ENCODE data around the gene CAPN2.
A peak's percentile ranks its signal among the peaks of the same experiment; 100 is the strongest.

The CAPN2 gene

DNA sequence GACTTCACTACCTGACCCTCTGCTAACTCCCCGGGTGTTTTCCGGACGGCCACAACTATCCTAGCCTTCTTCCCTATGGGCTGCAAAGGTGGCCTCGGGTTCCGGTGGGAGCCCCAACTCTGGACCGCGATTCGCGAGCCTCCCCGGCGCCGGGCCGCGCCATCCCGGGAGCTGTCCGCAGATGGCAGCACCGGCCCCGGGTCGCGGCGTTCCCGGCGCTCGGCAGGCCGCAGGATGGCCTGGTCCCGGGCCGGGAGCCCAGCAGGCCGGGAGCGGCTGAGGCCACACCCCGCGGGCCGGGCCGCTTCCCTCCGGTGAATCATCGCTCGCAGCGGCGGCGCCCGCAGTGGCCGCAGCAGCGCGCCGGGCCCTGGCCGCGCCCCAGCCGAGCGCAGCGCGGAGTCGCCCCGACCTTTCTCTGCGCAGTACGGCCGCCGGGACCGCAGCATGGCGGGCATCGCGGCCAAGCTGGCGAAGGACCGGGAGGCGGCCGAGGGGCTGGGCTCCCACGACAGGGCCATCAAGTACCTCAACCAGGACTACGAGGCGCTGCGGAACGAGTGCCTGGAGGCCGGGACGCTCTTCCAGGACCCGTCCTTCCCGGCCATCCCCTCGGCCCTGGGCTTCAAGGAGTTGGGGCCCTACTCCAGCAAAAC lies at the start of gene CAPN2:
CAPN2 (plus strand) TSS at position 346 of the 656 bp plus-strand sequence; CDS start at position 448, 102 bp downstream.
- DNase-seq: peak; percentile 55

DNA sequence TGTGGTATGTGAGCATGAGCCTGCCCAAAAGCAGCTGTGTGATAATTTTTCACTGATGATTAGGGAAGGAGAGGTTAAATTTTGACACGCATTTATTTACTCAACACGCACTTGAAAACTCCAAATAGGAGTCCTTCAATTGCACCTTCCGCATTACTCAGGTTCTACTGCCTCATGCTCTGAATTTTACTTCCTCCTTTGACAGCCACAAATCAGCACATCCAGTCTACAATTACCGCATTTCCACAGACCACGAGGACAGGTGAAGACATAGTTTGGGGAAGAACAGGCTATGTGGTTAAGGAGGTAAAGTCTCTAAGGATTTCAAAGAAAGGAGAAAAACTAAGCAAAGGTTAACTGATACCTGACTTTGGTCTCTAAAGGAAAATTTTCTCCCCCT lies 49.4 kb upstream of the CAPN2 start:
- no peak for DNase-seq

DNA sequence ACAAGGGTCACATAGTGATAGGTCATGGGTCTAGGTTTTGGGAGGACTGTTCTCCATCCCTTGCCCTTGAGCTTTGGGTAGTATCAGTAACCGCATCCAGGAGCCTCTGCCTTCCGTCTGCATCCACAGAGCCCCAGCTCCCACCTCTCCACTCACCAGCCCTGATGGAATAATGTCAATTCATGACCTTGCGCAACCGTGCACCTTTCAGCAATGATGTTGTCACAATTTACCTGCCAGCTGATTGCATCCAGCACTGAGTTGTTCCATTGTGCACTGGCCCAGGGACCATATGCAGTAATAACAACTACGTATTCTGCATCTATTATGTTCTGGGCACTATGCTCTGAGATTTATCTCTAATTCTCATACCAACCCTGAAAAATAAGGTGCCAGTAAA lies 48.2 kb upstream of the CAPN2 start:
- DNase-seq: no peak

DNA sequence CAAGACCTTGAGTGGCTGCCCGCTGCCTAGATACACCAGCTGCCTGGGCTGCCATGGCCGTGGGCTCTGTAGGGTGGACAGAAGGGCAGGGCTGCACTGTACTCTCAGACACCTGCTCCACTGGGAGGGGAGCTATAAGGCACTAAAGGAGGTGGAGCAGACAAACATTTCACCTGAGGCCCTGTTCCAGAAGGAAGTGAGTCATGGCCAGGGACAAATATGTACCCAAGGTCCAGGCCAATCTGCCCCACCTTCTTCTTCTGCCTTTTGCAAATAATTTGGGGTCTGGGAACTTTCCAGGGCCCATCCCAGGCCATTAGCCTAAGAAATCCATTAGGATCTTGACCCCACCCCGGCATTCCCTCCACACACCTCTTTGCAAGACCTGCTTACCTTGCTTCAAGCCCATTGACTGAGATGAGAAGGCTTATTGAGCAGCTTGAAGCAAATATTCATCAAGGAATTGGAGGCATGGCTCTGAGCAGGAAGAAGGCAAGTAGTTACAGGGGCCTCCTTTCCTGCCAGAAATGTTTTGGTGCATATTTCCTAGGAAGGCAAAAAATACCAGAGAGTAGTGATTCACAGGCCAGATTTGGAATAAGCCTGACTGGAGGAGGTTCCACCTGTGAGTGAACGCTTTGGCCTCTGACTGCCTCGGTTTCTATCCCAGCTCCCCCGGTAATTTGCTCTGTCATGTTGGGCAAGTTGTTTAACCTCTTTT lies 46.6 kb upstream of the CAPN2 start, which contains the start of gene CAPN8:
CAPN8 (minus strand) TSS at position 110 of the 721 bp plus-strand sequence; CDS start at position 55, 55 bp downstream.
- no peak for DNase-seq

DNA sequence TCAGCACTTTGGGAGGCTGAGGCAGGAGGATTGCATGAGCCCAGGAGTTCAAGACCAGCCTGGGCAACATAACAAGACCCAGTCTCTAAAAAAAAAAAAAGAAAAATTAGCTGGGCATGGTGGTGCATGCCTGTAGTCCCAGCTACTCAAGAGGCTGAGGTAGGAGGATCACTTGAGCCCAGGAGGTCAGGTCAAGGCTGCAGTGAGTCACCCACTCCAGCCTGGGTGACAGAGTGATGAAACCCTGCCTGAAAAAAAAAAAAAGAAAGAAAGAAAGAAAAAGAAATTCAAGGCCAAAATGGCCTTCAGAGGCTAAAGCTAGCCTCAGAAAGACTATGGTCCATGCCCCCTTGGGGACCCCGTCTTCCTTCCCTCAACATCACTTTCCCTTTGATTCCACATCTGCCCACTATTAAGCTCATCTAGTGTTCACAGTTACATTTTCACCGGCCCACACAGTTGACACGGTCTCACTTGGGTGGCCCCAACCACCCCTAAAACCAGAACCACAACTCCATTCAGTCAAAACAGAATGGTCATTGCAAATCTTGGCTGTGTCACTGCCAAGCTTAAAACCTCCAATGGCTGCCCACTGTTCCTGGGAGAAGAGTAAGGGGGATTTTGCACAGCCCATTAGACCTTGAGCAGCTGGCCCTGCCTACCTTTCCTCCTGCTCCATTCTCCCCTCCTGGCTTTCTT lies 44.7 kb upstream of the CAPN2 start:
- no peak for DNase-seq

DNA sequence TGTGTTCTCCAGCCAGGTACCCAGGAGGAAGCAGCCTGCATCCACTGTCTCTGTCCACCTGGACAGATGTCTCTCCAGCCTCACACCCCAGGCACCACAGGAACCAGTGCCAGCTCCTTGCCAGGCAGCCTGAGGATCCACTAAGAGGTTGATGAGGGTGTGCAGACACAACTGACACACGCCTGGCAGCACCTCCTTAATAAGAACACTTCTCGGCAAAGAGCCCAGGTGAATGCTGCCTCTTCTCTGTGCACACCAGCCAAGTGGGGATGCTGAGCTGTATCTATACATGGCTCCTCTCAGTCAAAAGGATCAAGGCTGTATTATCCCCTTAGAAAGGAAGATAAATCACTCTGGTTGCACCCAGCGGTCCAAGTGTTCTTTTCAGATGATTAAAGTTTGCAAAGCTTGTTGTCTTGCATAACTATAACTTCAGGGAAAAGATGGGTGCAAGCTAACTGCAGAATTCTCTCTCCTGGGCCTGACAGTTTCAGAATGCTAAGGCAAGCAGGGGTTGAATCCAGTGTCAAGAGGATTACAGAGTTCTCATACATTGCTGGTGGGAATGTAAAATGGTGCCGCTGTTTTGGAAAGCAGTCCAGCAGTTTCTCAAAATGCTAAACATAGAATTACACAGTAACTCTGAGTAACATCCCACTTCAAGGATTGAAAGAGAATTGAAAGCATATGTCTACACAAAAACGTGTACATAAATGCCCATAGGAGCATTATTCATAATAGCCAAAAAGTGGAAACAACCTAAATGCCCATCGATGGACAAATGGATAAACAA lies 43.1 kb upstream of the CAPN2 start:
- no peak for DNase-seq

DNA sequence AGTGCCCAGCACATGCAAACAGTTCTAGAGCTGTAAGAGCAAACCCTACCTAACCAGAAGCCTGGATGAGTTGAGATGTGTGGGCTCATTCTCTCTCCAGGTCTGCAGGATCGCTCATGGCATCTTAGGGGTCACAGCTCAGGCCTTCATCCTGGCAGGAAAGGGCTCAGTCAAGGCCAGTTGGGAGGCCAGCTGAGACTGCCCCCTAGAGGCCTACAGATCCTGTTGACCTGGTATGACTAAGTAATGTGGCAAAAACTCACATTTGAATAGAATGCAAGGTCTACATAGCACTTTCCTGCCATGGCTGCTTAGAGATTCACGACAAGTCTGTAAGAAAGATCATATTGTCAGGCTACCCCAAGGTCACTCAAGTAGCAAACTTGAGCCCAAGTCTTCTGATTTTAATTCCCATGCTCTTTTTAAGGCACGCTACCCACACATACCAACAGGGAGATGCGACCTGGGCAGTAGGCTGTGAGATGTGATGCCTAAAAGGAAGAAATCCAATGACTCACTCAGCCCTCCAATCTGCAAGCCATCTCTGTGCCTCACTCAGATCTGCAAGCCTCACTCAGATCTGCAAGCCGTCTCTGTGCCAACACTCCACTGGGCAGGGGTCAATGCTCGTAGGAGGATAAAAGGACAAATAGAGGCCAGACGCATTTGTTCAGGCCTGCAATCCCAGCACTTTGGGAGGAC lies 41.7 kb upstream of the CAPN2 start:
- DNase-seq: peak; percentile 4

DNA sequence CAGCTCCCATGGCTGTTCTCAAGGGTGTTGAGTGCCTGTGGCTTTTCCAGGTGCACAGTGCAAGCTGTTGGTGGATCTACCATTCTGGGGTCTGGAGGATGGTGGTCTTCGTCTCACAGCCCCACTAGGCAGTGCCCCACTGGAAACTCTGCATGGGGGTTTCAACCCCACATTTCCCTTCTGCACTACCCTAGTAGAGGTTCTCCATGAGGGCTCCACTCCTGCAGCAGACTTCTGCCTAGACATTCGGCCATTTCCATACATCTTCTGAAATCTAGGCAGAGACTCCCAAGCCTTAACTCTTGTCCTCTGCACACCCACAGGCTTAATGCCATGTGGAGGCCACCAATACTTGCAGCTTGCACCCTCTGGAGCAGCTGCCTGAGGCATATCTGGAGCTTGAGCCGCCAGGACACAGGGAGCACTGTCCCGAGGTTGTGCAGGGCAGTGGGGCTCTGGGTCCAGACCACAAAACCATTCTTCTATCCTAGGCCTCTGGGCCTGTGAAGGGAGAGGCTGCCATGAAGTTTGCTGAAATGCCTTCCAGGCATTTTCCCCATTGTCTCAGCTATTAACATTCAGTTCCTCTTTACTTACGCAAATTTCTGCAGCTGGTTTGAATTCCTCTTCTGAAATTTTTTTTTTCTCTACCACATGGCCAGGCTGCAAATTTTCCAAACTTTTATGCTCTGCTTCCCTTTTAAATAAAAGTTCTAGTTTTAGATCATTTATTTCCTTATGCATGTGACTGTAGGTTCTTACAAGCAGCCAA lies 38.0 kb upstream of the CAPN2 start:
- no peak for DNase-seq

DNA sequence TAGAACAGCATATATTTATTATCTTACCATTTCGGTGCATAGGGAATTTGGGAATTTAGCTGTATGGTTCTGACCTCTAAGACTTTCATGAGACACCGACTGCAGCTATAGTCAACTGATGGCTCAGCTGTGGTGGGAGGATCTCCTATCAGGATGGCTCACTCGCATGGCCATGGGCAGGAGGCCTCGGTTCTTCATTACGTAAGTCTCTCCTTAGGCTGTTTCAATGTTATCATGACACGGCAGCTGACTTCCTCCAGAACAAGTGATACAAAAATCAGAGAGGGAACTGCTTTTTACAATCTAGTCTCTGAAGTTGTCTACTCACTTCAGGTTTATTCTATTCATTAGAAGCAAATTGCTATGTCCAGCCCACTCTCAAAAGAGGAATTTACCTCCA lies 33.5 kb upstream of the CAPN2 start:
- DNase-seq: no peak

DNA sequence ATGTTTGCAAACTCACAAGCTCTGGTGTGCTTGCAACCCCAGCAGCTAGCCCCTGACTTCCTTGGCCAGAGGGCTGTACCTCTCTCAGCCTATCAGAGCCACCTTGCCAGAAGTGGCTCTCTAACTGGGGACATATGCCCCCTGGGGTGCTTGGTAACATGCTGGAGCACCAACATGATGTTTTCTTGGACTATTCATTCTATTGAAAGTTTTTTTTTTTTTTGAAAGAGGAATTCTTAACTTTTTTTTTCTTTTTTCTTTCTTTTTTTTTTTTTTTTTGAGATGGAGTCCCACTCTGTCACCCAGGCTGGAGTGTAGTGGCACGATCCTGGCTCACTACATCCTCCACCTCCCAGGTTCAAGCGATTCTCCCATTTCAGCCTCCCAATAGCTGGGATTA lies 32.2 kb upstream of the CAPN2 start:
- DNase-seq: no peak

DNA sequence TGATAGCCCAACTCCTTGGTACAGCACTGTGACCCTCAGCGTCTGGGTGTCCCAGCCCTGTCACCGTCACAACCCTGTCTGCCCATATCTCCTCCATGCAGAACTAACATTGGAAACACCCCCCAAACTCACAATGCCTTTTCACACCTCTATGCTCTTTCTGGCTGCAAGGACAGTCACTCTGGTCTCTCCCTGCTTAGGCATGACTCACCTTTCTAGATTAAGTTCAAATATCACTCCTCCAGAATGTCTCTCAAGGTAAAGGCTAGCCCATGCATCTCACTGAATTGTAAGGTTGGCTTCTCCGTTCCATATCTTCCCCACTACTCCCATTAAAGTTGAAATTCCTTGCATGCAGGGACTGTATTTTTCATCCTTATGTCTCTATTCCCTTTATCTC lies 29.8 kb upstream of the CAPN2 start:
- DNase-seq: no peak

DNA sequence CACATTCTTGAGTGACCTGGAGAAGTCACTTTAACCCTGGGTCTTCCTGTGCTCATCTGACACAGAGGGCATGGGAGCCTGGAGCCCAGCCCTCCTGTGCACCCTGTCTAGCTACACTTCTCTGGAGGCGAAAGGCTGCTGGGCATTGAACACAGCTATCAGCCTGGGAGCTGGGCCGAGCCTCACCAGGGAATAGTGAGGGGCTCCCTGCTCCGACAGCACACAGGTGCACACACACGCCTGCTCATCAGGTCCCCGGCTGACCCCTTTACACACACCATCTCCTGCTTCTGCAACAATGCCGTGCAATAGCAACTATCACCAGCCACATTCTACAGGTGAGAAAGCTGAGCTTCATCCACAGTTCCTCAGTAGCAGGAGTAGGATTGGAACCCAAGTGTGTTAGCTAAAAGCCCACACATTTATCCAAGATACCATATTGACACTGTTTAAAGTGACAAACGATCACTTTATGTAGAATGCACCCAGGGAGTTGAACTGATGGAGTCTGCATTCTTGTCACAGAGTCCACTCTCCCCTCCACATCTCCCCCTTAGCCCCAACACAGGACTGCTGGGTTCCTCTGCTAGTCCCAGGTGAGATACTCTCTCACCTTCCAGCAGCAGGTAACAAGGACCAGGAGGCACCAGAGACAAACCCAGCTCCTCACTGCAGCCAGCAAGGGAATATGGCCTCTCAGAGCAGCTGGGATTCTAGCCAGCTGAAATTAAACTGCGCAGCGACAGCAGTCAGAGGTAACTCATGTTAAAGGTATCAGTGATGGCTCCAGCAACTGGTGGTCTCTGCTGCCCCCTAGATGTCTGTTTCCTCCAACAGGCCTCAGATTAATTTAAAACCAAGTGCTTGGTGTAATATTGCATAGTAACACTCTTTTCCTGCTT lies 28.5 kb upstream of the CAPN2 start:
- peak; percentile 54 for DNase-seq

DNA sequence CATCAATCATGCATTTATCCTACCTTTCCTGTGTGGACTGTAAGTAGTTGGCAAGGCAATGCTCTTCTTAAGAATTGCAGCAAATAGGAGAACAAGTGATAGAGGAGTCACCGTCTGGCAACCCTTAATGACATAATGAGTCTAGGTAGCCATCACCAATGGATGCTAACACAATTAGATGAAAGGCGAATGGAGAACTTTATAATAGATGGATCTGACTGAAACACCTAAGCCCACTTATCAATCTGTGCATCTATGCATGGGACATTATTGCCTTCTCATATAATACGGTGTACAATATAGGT lies 27.9 kb upstream of the CAPN2 start:
- no peak for DNase-seq

DNA sequence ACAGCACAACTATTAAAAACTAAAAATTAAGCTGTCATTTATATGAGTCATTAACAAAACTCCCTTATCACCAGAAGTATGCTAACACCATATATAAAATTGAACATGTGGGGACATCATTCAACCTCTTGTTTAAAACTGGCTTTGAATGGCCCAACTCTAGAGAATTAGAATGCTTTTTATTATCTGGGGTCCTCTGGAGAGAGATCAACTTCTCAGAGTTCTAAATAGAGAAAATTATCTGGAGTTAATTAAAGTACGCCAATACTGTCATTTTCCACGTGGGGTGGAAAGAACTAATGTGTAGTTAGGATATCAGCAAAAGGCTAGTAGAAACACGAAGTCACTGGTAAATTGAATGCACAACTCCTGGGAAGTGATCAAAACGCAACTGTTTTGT lies 21.2 kb upstream of the CAPN2 start:
- DNase-seq: no peak

DNA sequence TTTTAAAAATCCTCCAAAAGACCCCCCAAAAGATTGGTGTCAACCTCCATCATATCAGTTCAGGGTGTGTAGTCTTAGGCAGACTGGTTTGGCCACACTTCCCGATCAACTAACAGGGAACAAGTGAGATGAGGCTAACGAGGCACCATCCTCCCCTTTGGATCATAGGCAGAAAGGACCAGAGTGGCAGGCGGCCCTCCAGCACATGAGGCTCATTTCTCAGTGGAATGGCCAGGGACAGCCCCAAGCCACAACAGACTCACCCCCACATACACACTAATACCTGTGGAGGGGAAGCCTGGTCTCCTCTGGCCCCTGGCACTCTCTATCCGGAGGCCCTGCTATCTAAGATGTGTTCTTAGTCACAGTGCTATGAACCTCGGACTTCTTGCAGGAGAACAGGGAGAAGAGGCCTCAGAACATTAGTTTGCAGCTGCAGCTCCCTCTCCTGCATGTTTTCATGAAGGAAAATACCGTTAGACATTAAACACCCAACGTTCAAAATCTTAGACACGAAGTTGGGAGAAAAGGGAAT lies 17.3 kb upstream of the CAPN2 start:
- no peak for DNase-seq

DNA sequence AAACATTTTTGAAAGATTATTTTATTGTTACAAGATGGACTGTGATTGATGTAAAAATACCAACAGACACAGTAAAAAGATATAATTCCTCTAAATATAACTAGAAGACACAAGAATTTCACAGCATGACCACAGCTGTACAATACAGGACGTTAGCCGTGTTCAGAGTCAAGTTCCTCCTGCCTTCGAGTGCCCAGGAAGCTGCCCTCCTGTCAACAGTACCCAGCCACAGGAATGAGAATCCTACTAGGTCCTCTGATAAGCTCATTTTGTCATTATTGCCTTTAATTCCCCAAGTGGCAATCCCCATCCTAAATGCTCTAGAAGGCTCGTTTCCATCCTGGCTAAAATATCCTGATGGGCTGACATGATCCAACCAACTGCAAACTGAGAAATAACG lies 16.4 kb upstream of the CAPN2 start:
- DNase-seq: no peak

DNA sequence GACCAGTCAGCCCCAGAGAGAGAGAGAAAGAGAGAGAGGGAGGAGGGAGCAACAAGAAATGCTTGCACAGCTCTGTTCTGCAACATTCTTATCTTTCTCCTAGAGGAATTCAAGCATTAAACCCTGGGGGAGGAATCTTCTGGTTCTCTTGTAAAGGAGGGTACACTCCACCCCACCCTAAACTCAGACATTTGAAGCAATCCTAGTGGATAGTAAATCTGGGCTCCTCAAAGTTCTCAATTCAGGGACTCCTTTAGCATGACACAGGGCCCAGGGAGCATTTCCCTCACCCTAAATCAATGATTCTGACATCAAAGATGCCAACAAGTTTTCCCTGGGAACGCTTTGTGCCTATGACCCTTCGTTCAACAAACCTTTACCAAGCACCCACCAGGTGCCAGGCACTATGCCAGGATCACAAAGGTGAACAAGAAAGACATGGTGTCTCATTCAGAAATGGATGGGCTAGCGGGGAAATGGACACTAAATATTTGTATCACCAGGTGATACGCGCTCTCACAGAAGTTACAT lies 11.9 kb upstream of the CAPN2 start:
- DNase-seq: no peak

DNA sequence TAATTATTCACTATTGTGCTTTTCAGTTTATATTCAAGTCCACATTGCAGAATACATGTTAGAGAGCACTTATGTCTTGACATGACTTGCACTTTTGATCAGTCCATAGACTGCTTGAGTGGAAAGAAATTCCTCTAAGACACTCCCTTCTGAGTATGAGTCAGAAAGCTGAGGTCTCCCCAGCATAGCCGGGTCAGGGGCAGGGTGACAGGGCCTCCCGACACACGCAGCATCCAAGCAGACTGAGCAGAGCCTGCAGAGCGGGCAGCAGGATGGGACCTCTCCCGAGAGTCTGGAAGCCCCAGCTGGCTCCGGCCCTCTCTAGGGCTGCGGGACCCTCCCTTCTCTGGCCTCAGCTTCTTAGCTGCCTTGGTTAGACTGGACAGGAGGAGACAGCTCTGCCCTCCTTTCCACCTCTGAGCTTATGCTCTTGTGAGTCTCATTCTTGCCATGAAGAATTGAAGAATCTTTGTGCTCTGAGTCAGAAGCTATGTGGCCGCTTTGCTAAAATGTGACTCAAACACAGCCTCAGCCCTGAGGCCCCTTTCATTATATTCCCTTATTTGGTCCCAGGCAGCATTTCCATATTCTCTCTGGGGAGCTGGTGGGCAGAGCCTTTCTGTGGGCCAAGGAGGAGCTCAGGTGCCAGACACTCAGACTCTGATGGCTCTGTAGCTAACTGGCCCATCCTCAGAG lies 11.2 kb upstream of the CAPN2 start:
- DNase-seq: peak; percentile 29

Data from activated naive CD4-positive, alpha-beta T cell treated with Interleukin-2 at 50 U/mL for 16 hours (primary cell).